Activated T-cell treated with anti-CD3 and anti-CD28 coated beads, Interleukin-2, amount 50 U/mL, for 72 hours (primary cell): ENCODE data around the gene MUL1. TPM values are rescaled to one million over a fixed set of nuclear protein-coding genes. Genes with fewer than 3 reads are reported as not detected.
"Not testable (repeated sequence)": the region's sequence is repeated elsewhere in the genome, so short reads cannot be mapped to it uniquely, and the experiment has no call there.

Experiments used
- ATAC-seq, 2 donors: fragments of 150-1000 bp; cut with Tn5 transposase; replicated peaks in 1 of 2; 2 replicates each; pipeline ENCODE4 v1.10.0; 2021; ENCODE audit warnings: moderate library complexity in 2 of 2, mild to moderate bottlenecking in 1 of 2
- DNase-seq, 2 donors: peaks; one replicate each; pipeline ENCODE4 v3.0.0; 2021 to 2022; ENCODE audit warnings: mixed read lengths in 1 of 2
- H3K27ac Mint-ChIP-seq: one replicate; pipeline ENCODE4 v1.8.0; 2022; ENCODE audit warnings: mild to moderate bottlenecking, moderate library complexity, mixed read lengths
- H3K27me3 Mint-ChIP-seq: one replicate; pipeline ENCODE4 v1.8.0; 2022; ENCODE audit warnings: low read depth, mixed read lengths
- H3K36me3 Mint-ChIP-seq, 2 donors: one replicate each; pipeline ENCODE4 v1.8.0; 2022; ENCODE audit warnings: mixed read lengths in 2 of 2, mild to moderate bottlenecking in 1 of 2; ENCODE audit not compliant: insufficient read depth in 2 of 2
- H3K4me1 Mint-ChIP-seq: one replicate; pipeline ENCODE4 v1.8.0; 2022; ENCODE audit warnings: low read depth, mixed read lengths
- H3K4me3 Mint-ChIP-seq, 2 donors: one replicate each; pipeline ENCODE4 v1.8.0; 2022; ENCODE audit warnings: mild to moderate bottlenecking in 2 of 2, mixed read lengths in 2 of 2, moderate library complexity in 2 of 2
- H3K9me3 Mint-ChIP-seq, 2 donors: one replicate each; pipeline ENCODE4 v1.8.0; 2022; ENCODE audit warnings: mixed read lengths in 2 of 2
- total RNA-seq, 2 donors: library from RNA; stranded (reverse); gene quantifications; one replicate each; pipeline ENCODE4 v1.2.3, GENCODE V29; 2022

Gene MUL1
- total RNA-seq, 2 donors from 2014 or later: 17.0 to 20.1 TPM

DNA sequence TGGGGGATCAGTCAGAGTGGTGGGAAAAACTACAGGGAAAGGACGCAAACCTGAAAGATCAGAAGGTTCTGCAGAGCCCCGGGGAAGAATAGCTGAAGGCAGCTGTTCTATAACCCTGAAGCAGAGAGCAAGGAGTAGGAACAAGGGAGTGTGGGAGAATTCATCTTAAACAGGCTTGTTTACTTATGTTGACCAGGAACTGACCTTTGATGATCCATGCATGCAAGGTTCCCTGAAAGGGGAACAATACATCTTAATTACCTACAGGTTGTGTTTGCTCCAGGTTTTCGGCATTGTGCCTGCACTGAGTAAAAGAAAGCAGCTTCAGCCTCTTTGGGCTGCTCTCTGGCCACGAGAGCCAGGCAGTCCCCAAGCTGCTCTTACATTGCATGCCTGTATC, 25.7 kb upstream of the MUL1 start:
- DNase-seq (no peak), ATAC-seq (no peak)
- H3K27ac Mint-ChIP-seq: no peak overlapping the region
- no peaks in the 10 kb centered on the region for H3K9me3 Mint-ChIP-seq
- no peak overlapping the region for H3K4me3 Mint-ChIP-seq
- no peaks in the 10 kb centered on the region for H3K4me1 Mint-ChIP-seq
- no peaks in the 10 kb centered on the region for H3K36me3 Mint-ChIP-seq
- H3K27me3 Mint-ChIP-seq: peaks cover 56% of the 10 kb centered on the region

DNA sequence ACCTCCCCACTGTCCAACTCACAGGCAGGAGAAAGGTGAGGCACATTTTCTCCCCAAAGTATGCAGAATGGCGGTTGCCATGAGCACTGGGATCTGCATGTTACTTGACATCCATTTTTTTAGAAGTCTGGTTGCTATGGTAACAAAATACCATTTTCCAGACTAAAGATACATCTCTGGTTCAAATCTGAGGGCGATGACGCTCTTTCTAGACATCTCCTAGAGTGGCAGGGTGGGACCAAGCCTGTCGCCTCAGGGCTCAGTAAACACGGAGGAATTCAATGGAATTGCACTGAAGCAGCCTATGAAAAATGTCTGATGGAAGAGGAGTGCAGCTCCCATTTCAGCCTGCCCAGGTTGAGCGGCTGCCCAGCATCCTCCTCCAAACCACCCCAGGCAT, 22.9 kb upstream of the MUL1 start:
- Mint-ChIP-seq H3K27ac (no peak overlapping the region), H3K36me3 (no peaks in the 10 kb centered on the region), H3K9me3 (no peaks in the 10 kb centered on the region), H3K4me3 (no peak overlapping the region), H3K4me1 (no peaks in the 10 kb centered on the region), H3K27me3 (peaks cover 49% of the 10 kb centered on the region)
- DNase-seq (no peak), ATAC-seq (no peak)

DNA sequence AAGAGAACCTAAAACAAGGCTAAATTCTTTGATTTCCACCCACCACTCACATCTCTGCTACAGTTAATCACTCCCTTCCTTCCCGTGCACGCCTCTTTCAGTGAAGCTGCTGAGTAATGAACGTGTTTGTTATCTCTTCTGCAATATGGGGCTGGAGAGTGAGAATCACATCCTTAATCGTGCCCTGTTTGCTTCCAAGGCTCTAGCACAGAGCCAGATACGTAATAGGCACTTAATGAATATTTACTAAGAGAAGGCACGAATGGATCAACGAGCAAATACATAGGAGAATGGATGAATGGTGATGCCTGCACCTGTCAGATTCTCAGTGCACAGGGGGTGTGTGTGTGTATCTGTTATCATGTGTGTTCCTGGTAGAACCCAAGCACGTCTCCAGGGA, 22.4 kb upstream of the MUL1 start:
- ATAC-seq (no peak), DNase-seq (no peak)
- no peaks in the 10 kb centered on the region for H3K36me3 Mint-ChIP-seq
- H3K27me3 Mint-ChIP-seq: peaks cover 47% of the 10 kb centered on the region
- no peaks in the 10 kb centered on the region for H3K9me3 Mint-ChIP-seq
- no peaks in the 10 kb centered on the region for H3K4me1 Mint-ChIP-seq
- H3K27ac Mint-ChIP-seq: no peak overlapping the region
- H3K4me3 Mint-ChIP-seq: no peak overlapping the region

DNA sequence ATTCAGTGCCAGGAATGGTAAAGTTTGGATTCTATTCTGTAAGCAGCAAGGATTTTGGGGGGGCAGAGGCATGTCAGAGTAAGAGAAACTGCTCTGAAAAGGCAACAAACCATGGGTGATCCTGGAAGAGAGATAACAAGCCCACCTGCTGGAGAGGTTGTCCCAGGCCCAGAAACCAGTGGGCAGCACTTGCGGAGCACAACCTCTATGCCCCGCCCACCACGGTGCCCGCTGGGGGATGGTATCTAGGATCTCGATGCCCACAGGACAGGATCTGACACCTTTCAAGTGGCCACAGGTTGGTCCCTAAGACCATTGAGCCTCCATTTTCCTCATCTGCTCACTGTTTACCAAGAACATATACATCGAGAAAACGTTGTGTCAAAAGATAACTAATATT, 20.3 kb upstream of the MUL1 start:
- no peak overlapping the region for H3K27ac Mint-ChIP-seq
- H3K4me1 Mint-ChIP-seq: no peaks in the 10 kb centered on the region
- no peaks in the 10 kb centered on the region for H3K36me3 Mint-ChIP-seq
- peaks cover 26% of the 10 kb centered on the region for H3K27me3 Mint-ChIP-seq
- H3K9me3 Mint-ChIP-seq: no peaks in the 10 kb centered on the region
- DNase-seq (no peak), ATAC-seq (no peak)
- H3K4me3 Mint-ChIP-seq: no peak overlapping the region

DNA sequence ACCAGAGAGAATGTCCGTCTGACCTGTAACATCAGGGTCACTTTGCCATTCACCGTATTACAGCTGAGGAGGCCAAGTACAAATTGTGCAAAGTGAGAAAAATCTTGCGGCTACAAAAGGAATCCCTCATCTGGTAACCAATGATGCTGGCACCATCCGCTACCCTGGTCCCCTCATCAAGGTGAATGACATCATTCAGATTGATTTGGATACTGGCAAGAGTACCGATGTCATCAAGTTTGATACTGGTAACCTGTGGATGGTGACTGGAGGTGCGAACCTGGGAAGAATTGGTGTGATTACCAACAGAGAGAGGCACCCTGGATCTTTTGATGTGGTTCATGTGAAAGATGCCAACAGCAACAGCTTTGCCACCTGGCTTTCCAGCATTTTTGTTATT, 18.3 kb upstream of the MUL1 start:
- H3K36me3 Mint-ChIP-seq: no peaks in the 10 kb centered on the region
- H3K27me3 Mint-ChIP-seq: peaks cover 25% of the 10 kb centered on the region
- ATAC-seq (no peak), DNase-seq (no peak)
- no peak overlapping the region for H3K4me3 Mint-ChIP-seq
- no peaks in the 10 kb centered on the region for H3K9me3 Mint-ChIP-seq
- no peaks in the 10 kb centered on the region for H3K4me1 Mint-ChIP-seq
- H3K27ac Mint-ChIP-seq: no peak overlapping the region

DNA sequence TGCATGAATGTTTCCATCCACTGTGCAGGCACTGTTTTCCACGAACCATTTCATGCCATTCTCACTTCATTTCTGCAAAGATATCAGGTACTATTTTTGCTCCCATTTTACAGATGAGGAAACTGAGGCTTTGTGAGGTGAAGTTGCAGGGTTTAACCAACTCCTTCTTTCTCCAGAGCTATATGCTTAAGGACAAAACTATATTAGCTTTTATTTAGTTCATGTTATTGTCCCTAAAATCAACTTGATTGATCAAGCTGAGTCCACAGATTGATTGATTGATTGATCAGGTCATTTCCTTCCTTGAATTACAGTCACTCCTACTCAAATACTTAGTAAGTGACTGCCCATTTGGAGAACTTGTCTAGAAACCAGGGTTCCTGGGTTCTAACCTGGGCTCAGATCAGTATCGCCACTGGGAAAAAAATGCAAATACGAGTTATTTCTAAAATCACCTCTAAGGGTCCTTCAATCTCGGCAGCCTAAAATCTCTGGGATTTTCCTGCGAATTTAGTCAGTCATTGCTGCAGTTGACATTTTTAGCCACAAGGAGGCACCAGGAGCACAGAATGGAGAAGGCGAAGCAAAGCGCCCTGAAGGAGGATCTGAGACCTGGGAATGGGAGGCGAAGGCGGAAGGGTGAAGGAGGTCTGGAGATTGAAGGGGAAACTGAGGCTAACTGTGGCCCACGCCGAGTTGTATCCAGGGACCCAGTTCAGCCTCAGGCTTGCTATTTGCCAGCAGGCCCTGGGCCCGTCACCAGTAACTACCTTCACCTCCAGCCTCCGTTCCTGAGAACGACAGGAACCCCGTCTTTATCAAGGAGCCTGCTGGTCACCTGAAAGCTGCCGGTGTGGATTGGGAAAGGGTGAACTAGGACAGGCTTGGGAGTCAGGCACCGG, 14.3 kb upstream of the MUL1 start:
- Mint-ChIP-seq H3K27ac (no peak overlapping the region), H3K4me1 (no peaks in the 10 kb centered on the region), H3K27me3 (peaks cover 19% of the 10 kb centered on the region), H3K36me3 (no peaks in the 10 kb centered on the region), H3K9me3 (no peaks in the 10 kb centered on the region), H3K4me3 (no peak overlapping the region)
- ATAC-seq (peak in 1 of 2 donors; percentile 42), DNase-seq (peak; percentile 72 to 74)

DNA sequence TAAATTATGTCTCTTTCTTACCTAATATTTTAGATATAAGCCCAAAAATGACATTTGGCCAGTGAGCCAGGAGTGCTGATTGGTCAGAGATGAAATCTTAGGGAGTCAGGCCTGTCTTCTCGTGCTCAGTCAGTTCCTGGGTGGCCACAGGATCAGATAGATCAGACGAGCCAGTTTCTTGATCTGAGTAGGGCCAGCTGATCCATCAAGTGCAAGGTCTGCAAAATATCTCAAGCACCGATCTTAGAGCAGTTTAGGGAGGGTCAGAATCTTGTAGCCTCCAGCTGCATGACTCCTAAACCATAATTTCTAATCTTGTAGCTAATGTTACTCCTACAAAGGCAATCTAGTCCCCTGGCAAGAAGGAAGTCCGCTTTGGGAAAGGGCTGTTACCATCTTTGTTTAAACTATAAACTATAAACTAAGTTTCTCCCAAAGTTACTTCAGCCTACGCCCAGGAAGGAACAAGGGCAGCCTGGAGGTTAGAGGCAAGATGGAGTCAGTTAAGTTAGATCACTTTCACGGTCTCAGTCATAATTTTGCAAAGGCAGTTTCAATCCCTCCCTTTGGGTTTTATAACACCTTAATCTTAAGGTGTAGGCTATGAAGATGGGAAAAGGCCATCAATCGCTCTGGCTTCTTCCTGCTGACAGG, 11.8 kb upstream of the MUL1 start:
- not testable (repeated sequence) for H3K4me3 Mint-ChIP-seq, H3K4me1 Mint-ChIP-seq, H3K27ac Mint-ChIP-seq, ATAC-seq, DNase-seq, H3K9me3 Mint-ChIP-seq, H3K36me3 Mint-ChIP-seq
- H3K27me3 Mint-ChIP-seq: peaks cover 13% of the 10 kb centered on the region

DNA sequence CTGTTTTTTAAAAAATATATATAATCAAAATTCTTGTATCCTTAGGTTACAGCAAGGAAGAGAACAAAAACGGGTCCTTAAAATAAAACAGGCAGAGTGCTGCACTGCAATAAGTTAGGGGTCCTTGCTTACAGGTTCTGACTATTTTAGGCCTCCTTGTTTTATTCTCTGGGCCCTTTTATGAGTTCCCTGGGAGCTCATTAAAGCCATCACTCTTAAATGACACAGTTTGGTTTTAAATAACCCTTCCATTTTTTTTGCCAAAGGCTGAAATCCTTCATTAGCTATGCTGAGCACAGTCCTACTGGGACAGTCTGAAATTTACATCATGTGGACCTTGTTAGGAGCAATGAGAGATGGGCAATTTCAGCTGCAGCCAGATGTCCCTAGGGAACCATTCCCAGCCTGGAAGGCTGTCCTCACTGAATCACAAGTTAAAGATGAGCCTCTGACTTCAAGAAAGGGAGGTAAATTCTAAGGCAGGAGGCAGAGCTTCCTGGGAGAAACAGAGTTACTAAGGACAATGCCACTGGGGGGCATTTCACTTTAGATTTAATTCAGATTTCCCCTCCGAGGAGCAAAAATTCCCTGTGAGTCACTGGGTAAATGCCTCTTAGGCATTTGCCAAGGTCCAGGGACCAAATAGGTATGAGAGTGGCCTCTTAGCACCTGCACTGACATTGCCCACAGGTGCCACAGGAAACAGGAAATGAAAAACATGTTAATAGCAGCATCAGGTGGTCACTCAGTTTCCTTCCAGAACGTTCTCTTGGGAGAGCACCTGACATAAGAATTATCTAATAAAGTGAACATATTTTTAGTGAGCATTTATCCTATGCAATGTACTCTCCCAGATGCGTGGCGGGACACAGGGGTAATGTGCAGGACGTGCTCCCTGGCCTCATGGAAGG, 3.8 kb upstream of the MUL1 start:
- Mint-ChIP-seq H3K4me3 (no peak overlapping the region), H3K27me3 (no peaks in the 10 kb centered on the region), H3K4me1 (peaks cover 8% of the 10 kb centered on the region), H3K27ac (no peak overlapping the region), H3K9me3 (no peaks in the 10 kb centered on the region), H3K36me3 (no peaks in the 10 kb centered on the region)
- ATAC-seq (no peak), DNase-seq (no peak)

DNA sequence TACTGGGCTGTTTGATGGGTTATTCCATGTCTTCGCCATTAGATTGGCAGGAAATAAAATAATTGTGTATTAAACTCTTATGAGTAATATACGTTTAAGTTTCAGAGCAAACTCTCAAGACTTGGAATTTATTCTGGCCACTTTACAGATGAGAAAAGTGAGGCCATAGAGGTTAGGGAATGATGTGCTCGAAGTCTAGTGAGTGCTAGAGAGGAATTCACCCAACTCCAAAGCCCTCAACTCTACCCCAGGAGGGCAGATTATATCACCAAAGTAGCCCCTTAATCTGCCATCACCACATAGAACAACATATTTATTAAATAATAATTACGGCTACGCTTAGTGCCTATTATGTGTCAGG, 440 bp upstream of the MUL1 start:
- no peaks in the 10 kb centered on the region for H3K27me3 Mint-ChIP-seq
- peaks cover 29% of the 10 kb centered on the region for H3K4me1 Mint-ChIP-seq
- no peak for ATAC-seq
- H3K27ac Mint-ChIP-seq: peak overlapping the region; percentile 50
- peak overlapping the region; percentile 83 to 89 for H3K4me3 Mint-ChIP-seq
- H3K9me3 Mint-ChIP-seq: no peaks in the 10 kb centered on the region
- H3K36me3 Mint-ChIP-seq: peaks cover 0 to 2% of the 10 kb centered on the region in 2 donors
- no peak for DNase-seq

DNA sequence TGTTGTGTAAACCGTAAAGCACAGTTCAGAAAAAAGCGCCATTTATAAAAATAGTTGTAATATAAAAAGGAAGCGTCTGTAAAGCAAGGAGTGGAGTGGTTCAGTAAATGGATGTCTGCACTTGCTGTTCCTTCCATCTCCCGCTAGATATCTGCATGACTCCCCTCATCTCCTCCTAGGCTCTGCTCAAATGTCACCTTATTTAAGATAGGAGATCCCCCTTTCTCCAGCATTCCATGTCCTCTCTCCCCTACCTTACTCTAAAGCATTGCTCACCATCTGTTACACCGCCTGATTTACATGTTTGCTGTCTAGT, 745 bp downstream of the MUL1 start:
- H3K4me1 Mint-ChIP-seq: peaks cover 29% of the 10 kb centered on the region
- no peak for DNase-seq
- H3K4me3 Mint-ChIP-seq: peak overlapping the region; percentile 83 to 89
- peak; percentile 10 to 12 for ATAC-seq
- H3K9me3 Mint-ChIP-seq: no peaks in the 10 kb centered on the region
- no peaks in the 10 kb centered on the region for H3K27me3 Mint-ChIP-seq
- peak overlapping the region; percentile 58 for H3K27ac Mint-ChIP-seq
- peaks cover 1 to 2% of the 10 kb centered on the region in 2 donors for H3K36me3 Mint-ChIP-seq

DNA sequence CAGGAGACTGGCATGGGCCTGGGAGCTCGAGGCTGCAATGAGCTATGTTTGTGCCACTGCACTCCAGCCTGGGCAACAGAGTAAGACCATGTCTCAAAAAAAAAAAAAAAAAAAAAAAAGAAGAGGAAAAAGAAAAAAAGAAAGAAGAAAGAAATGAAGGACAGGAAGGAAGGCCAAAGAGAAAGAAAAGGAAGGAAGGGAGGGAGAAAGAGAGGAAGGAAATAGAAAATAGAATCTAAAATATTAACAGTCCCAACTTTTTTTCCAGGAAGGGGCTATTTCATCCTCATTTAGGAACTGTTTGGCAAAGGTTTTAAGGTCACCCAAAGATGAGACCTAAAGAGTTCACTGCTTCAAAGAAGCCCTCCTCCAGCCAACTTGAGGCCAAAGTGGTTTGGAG, 2.5 kb downstream of the MUL1 start:
- Mint-ChIP-seq H3K27ac (peak overlapping the region; percentile 84), H3K36me3 (peaks cover 2 to 5% of the 10 kb centered on the region in 2 donors), H3K27me3 (no peaks in the 10 kb centered on the region), H3K4me3 (peak overlapping the region; percentile 34 to 39), H3K4me1 (peaks cover 29% of the 10 kb centered on the region), H3K9me3 (no peaks in the 10 kb centered on the region)
- no peak for ATAC-seq
- no peak for DNase-seq

DNA sequence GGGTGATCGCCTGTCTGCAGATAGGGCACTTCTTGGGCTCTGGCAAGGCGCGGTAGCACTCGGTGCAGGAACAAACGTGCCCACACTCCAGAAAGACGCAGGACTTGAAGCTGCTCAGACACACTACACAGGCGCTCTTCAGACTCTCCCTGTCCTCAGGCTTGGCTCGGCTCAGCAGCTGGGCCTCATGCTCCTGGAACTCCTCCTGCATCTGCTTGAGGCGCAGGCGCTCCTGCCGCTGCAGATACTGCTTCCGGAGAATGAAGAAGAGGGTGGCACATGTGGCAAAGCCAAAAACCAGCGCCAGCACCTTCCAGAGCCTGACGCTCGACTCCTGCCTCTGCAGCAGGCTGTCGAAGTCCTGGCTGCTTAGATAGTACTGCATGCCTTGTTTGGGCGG, 7.2 kb downstream of the MUL1 start:
- peaks cover under 1% of the 10 kb centered on the region for H3K27me3 Mint-ChIP-seq
- H3K36me3 Mint-ChIP-seq: peaks cover 3 to 5% of the 10 kb centered on the region in 2 donors
- ATAC-seq (no peak), DNase-seq (no peak)
- H3K4me3 Mint-ChIP-seq: no peak overlapping the region
- H3K9me3 Mint-ChIP-seq: no peaks in the 10 kb centered on the region
- peaks cover 11% of the 10 kb centered on the region for H3K4me1 Mint-ChIP-seq
- H3K27ac Mint-ChIP-seq: no peak overlapping the region

DNA sequence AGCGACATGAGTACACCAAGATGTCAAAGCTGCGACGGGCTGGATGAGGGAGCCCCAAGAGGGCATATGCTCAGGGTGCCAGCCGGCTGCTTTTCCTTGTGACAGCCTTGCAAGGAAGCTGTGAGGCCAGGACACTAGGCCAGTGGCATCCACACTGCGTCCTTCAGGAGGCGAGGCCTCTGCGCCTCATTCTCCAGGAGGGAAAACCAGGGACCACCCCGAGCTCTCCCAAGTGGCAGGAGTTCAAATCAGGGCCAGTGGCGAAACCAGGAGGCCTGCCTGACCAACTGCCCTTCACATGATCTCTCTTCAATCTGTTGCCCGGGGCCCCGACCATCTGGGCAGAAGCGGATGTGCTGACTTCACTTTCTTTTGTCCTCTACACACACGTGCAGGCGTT, 8.2 kb downstream of the MUL1 start:
- no peak overlapping the region for H3K27ac Mint-ChIP-seq
- peaks cover 3 to 5% of the 10 kb centered on the region in 2 donors for H3K36me3 Mint-ChIP-seq
- ATAC-seq: no peak
- DNase-seq: no peak
- H3K9me3 Mint-ChIP-seq: no peaks in the 10 kb centered on the region
- peaks cover 9% of the 10 kb centered on the region for H3K27me3 Mint-ChIP-seq
- H3K4me3 Mint-ChIP-seq: no peak overlapping the region
- H3K4me1 Mint-ChIP-seq: peaks cover under 1% of the 10 kb centered on the region
